ENCODE measurements around the gene MID2.
"Not testable (repeated sequence)": the region's sequence is repeated elsewhere in the genome, so short reads cannot be mapped to it uniquely, and the experiment has no call there.

Gene MID2, protein sequence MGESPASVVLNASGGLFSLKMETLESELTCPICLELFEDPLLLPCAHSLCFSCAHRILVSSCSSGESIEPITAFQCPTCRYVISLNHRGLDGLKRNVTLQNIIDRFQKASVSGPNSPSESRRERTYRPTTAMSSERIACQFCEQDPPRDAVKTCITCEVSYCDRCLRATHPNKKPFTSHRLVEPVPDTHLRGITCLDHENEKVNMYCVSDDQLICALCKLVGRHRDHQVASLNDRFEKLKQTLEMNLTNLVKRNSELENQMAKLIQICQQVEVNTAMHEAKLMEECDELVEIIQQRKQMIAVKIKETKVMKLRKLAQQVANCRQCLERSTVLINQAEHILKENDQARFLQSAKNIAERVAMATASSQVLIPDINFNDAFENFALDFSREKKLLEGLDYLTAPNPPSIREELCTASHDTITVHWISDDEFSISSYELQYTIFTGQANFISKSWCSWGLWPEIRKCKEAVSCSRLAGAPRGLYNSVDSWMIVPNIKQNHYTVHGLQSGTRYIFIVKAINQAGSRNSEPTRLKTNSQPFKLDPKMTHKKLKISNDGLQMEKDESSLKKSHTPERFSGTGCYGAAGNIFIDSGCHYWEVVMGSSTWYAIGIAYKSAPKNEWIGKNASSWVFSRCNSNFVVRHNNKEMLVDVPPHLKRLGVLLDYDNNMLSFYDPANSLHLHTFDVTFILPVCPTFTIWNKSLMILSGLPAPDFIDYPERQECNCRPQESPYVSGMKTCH

DNA sequence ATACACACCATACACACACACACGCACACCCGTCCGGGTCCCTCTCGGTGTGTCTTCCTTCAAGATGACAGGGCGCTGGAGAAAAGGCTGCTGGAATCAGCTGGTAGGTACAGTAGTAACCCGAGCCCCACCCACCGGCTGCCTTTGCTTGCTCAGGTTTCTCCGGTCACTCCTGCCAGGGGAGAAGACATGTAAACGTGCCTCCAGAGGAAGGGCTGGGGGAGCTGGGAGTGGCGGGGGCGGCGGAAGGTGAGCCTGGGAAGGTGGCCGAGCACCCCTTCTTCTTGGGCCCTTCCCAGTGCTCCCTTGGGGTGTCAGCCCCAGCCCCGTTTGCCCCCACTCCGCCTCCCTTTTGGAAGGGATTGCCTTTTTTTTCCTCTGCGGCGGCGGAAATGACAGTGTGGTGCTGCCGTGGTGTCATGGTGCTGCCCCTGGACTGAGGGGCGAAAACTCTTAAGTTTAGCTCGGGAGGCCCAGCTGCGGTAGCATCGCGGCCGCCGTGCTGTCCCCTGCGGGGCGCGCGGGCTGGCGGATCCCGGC lies at the start of gene MID2:
MID2 (plus strand) TSS at position 169 of the 540 bp plus-strand sequence. CDS start 561 bp downstream, outside the sequence.
- peak; percentile 81 for DNase-seq

DNA sequence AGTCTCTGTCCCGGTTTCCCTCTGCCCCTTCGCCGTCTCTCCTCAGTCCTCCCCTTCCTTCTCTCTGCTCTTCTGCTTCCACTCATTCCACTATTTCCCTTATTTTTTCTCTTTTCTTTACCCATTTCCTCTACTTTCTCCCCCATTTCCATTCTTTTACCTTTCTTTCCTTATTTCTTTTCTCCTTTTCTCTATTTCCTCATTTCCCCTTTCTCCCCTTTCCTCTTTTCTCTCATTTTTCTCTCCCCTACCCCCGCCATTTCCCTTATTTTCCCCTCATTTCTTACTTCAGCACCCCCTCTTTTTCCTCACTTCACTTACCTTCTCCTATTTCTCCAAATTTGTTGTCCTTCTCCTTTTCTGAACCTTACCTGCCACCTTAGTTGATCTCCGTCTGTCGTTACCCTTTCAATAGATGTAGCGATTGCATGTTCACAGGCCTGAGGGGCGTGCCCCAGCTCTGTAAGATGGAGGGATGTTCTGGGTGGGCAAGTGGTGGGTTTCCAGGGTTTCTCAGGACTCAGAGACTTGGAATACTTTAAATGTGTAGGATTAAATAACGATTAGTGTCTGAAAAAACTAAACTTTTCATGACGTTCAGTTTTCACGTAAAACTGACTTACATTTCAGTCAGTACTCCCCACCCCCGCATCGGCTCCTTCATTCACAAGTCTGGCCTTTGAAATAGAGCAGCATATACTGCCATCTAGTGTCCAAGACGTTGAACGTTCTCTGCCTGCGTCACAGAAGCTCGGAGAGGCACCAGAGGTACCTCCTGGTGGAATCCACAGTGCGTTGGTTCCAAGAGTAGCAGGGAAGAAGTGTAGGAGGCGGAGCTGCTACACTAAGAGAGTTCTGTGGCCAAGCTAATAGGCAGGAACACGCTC lies 48.8 kb upstream of the MID2 start:
- peak; percentile 87 for DNase-seq

DNA sequence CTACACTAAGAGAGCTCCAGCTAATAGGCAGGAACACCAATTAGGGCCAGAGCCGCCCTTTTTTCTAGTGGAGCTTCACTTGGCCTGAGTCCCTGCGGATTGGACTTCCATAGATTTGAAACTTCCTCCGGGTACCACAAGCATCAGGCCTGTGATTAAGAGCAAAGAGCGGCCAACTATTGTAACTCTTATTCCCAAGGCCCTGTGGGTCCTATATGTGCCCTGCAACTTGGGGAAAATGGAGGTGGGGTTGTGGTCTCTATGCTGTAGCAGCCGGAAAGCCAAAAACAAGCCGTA lies 48.2 kb upstream of the MID2 start, which contains the start of gene NCBP2L:
NCBP2L (plus strand) TSS at position 198 of the 297 bp plus-strand sequence. CDS start 16,488 bp downstream, outside the sequence.
- DNase-seq, result no peak

DNA sequence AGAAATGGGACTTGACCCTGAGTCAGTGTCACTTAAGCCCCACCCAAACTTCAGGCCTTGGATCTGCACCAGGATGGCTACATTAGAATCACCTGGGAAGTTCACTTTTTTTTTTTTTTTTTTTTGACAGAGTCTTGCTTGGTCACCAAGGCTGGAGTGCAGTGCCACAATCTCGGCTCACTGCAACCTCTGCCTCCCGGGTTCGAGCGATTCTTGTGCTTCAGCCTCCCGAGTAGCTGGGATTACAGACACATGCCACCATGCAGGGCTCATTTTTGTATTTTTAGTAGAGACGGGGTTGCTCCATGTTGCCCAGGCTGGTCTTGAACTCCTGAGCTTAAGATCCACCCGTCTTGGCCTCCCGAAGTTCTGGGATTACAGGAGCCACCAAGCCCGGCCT lies 45.1 kb upstream of the MID2 start:
- no peak for DNase-seq

DNA sequence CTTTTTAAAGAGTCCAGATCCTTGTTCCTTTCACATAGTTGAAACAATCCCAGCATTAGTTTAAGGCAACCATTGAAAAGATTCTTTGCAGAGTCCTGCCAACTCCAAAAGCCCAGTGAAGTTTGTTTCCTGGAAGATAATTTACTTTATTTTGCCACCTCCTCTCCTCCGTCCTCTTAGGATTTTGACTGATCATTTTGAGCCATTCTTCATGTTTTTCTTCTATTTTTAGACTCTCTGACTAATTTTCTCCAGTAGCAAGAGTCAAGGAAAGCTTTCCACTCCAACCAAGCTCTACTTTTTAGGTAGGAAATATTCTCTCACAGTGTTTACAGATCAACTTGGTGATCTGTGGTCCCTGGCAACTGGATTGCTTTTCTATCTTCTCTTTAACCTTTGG lies 37.8 kb upstream of the MID2 start:
- DNase-seq, result no peak

DNA sequence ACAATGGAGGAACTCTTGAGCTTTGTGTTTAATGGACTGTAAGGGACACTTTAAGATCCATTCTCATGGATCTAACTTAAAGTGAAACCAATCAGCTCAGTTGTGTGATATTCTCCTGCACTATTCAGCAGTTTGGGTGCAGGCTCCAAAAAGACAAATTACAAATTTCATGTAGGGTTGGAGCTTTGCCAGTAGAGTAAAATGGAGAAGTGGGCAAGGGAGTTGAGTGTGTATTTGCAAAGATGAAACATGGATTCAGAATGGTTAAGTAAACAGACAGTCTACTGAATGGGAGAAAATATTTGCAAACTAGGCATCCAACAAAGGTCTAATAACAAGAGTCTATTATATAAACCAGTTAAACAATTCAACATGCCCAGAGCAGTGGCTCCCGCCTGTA lies 21.2 kb upstream of the MID2 start:
- no peak for DNase-seq

DNA sequence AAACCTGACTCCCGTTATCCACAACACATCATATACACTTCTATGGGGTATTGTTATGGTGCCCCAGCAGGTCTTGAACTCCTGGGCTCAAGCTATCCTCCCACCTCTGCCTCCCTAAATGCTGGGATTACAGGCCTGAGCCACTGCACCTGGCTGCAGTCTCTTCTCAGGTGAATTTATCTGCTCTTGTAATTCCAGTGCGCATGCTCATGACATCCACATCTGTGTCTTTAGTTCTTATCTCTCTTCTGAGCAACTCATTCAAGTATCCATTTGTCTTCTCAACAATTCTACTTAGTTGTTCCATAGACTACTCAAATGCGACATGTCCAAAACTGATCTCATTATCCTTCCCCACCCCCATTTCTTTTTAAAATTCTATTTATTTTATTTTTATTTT lies 20.5 kb upstream of the MID2 start:
- DNase-seq, result no peak

DNA sequence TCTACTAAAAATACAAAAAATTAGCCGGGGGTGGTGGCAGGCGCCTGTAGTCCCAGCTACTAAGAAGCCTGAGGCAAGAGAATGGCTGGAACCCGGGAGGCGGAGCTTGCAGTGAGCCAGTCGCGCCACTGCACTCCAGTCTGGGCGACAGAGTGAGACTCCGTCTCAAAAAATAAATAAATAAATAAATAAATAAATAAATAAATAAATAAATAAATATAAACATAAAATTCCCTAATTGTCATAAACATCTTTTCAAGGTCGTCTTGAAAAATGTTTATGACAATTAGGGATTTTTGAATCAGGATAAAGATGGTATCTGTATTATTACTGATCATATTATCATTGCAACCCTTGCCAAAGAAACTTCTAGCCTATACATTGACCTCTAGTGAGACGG lies 15.6 kb upstream of the MID2 start:
- not testable (repeated sequence) for DNase-seq

DNA sequence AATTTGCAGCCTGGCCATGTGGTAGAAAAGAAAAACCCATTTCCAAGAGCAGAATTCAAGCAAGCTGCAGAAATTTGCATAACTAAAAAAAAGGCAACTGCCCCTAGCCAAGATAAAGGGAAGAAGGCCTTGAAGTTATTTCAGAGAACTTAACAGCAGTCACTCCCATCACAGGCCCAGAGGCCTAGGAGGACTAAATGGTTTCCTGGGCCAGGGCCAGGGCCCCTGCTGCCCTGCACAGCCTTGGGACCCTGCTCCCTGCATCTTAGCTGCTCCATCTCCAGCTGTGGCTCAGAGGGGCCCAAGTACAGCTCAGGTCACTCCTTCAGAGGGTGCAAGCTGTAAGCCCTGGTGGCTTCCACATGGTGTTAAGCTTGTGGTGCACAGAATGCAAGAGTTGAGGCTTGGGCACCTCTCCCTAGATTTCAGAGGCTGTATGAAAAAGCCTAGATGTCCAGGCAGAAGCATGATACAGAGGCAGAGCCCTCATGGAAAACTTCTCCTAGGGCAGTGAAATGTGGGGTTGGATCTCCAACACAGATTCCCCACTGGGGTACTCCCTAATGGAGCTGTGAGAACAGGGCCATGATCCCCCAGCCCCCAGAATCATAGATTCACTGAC lies 6.7 kb upstream of the MID2 start:
- no peak for DNase-seq

DNA sequence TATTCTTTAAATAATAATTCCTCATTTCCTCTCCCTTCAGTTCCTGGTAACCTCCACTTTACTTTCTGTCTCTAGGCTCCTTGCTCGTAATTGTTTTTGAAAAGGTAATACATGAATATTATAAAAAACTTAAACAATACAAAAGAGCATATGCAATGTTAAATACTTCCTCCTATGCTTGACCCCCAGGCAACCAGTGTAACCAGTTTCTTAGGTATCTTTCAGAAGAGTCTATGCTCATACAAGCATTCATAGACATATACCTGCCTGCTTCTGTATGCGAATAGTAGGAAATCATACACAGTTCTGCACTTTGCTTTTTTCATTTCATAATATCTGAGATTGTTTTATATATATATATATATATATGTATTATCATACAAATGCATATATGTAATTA lies 2.6 kb upstream of the MID2 start:
- no peak for DNase-seq

DNA sequence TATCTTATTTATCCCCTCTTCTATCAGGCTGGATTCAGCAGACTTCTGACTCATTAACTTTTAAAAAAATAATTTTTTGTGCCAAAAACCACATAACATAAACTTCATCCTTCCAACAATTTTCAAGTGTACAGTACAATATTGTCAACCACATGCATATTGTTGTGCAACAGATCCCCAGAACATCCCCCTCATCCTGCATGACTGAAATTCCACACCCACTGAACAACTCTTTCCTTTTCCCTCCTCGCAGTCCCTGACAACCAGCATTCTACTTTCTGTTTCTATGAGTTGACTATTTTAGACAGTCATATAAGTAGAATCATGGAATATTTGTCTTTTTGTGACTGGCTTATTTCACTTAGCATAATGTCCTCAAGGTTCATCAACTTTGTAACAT lies 2.2 kb upstream of the MID2 start:
- DNase-seq, result no peak

DNA sequence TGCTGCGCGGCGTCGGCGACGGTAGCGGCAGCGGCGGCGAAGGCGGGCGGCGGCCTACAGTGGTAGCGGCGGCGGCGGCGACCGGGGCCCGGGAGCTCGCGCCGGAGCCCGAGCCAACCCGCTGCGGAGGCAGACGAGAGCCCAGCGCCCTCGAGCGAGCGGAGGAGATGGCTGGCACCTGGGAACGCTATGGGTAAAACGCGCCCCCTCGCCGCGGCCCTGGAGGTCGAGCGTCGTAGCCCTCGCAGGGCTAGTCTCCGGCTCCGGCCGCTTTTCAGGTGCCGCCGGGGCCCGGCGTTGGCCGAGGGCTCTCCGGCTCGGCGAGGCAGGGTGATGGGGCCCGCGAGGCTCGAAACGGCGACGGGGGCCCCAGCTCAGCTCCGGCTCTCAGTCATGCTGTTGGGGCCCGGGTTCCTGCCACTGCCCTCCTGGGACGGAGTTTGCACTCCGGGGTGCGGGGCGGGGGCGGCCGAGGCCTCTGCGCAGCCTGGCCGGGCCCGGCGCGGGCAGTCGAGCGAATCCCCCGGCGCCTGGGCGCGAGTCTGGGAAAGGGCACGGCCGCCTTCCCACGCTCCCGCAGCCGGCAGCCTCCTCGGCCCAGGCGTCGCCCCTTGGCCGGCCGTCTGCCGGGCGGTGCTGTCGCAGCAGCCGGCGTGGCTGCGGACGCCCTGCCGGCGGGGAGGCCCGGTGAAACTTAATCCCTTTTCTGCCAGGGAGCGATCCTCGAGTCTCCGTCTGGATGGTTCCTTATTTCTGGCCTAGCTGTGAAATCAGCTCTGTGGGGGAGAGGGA lies 768 bp downstream of the MID2 start:
- peak; percentile 74 for DNase-seq

DNA sequence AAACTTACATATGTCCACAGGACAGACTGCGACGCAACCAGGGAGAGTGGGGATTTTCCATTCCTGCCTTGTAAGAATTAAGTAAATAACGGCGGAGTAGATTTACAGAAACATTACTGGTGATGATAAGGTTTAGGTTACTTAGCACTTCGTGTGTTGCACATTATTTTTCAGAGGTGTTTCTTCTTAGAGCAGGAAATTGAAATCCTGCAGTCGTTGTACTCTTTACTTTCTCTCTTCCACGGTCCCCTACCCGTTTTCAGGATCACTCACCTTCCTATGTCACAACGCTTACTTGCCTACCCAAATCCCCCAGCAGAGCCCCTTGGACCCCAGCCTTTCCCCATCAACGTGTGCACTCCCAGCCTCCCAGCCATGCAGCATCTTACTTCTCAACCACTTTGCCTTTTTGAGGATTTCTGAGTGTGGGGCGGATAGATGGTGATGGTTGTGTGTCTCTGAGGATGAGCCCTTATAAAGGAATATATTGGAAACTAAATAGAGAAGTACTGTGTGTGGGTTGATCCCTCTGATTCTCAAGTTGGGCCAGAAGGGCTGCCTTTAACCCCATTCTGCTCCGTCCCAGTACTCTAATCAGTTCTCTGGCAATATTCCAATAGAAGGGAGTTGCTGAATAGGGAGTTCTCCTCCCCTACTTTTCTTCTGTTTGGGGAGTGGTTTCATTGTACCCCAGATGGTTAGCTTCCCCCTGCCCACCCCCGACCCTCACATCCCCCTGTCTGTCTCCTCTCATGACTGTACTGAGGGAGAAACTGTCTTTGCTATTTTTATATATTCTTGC lies 1.6 kb downstream of the MID2 start:
- no peak for DNase-seq

DNA sequence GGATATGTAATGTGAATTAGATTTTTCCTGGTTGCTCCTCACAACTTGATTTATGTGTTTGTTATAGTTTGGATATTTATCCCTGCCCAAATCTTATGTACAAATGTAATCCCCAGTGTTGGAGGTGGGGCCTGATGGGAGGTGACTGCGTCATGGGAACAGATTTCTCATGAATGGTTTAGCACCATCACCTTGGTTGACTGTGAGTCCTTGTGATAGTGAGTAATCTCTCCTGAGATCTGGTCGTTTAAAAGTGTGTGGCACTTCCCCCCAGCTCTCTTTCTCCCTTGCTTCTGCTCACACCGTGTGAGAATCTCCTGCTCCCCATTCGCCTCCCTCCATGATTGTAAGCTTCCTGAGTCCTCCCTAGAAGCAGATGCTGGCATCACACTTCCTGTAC lies 2.2 kb downstream of the MID2 start:
- DNase-seq, result no peak

DNA sequence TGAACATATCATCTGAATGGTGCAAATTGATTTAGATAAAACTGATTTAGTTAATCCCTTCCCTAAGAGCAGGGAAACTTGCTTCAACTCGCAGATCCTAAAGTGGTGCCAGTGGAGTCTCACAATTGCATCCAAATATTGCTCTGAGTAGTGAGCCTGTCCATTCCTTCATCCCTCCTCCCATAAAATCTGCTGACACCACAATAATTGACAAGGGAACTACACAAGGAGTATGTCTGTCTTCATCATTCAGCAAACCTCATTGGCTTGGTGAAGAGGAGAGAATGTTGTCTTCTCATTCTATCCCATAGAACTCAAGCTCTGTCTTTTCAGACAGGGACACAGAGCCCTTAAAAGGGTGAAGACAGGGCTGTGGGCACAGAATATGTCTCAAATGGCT lies 4.2 kb downstream of the MID2 start:
- DNase-seq, result no peak

DNA sequence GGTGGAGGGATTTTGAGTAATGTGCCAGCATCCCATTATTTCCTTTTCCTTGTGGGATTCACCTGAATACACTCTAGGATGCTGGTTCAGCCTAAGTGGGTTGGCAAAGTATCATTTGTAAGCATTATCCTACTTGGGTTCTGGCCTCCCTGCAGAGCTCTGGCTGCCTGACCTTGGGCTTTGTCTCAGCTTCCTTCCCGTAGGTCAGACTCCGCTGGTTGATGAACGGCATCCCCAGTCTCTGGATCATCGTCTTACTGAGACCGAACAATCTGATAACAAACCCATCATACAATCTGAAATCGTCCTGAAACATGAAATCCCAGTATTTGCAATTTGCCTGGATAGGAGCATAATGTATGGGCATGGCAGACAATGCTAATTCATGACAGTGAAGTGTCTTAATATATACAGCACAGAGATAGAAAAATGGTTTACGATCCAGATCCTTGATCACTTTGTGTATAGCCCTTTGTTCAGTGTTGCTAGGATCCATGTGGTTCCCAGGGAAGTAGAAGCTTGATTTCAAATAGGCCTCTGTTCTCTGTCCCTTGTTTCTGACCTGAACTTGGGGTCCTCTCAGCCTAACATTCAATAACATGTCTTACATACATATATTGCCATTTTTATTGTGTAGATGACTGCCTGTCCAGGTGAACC lies 5.5 kb downstream of the MID2 start:
- no peak for DNase-seq

DNA sequence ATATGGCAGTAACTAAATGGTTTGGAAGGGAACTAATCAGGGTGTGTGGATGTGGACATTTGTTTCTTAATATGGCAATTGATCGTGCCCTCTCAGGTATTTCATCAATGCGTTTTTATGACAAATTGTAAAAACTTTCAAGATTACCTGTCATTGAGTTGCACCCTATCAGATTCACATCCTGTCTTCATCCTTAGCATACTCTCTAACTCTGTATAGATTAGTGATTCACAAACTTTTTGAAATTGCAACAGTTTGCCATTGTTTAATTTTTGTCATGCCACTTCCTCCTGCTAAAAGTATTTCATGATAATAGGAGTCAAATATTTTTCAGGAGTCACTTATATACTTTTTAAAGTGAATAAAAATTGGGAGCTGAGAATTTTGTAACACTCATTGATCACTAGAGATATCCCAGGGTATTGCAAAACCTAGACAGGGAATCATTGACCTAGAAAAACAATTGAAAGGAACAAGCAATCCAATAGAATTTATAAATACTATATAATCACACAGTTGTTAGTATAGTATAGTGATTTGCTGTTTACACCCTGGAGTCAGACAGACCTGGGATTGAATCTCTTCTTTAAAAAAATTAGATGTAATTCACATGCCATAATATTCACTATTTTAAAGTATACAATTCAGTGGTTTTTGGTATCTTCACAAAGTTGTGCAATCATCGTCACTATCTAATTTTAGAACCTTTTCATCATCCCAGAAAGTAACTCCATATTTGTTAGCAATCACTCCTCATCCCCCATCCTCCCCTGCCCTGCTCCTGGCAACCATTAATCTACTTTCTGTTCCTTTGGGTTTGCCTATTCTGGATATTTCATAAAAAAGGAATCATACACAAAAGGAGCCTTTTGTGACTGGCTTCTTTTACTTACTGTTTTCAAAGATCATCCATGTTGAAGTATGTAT lies 8.9 kb downstream of the MID2 start:
- no peak for DNase-seq

DNA sequence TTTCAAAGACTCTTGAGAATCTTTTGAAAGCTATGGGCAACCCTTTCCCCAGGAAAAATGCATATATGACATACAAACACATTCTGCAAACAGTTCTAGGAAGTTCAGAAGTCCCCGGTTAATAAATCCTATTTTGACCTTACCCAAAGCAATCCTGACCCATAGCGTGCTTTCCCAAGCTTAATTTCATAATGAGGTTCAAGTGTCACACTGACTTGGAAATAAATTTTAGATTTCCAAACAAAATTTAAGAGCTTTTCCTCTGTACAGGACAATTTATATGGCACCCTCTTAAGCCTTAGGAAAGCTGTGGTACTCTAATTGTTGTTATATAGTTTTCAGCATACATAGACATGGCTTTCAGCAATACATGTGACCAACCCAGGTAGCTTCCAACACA lies 11.3 kb downstream of the MID2 start:
- no peak for DNase-seq

DNA sequence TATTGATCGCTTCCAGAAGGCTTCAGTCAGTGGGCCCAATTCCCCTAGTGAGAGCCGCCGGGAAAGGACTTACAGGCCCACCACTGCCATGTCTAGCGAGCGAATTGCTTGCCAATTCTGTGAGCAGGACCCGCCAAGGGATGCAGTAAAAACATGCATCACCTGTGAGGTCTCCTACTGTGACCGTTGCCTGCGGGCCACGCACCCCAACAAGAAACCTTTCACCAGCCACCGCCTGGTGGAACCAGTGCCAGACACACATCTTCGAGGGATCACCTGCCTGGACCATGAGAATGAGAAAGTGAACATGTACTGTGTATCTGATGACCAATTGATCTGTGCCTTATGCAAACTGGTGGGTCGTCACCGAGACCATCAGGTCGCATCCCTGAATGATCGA lies 15.3 kb downstream of the MID2 start:
- DNase-seq, result no peak

Data from activated effector memory CD4-positive, alpha-beta T cell treated with anti-CD3 and anti-CD28 coated beads, Interleukin-2, amount 50 U/mL, for 16 hours (primary cell).